Right renal pelvis (tissue), 4 donors: ENCODE measurements around the gene TNFAIP8L2. TPM values are rescaled to one million over a fixed set of nuclear protein-coding genes. Genes with fewer than 3 reads are reported as not detected.

Experiments
- DNase-seq, 4 donors: peaks; one replicate each; pipeline ENCODE4 v3.0.0-alpha.2; 2013; ENCODE audit warnings: low read depth in 4 of 4, low spot score in 3 of 4, missing footprints in 1 of 4
- polyA plus RNA-seq, 4 donors: library from polyadenylated mRNA; unstranded; fragments of 120-200 nt; gene quantifications; one replicate each; pipeline ENCODE4 v1.2.1, GENCODE V29; 2013; ENCODE audit not compliant: insufficient read length in 4 of 4

TNFAIP8L2 gene
- polyA plus RNA-seq, result 1 to 10 TPM; 1.2 to 1.7 (median 1.4) TPM

- DNase-seq, result no peak
Observed at GRCh38 chr1:151156515-151156819, at the start of gene TNFAIP8L2. TSS of gene TNFAIP8L2 (plus strand) at chr1:151156649. CDS start at chr1:151158698, 2,049 bp downstream.

GRCh38 chr1:151106894-151107293 lies 49.6 kb upstream of the TNFAIP8L2 start:
- DNase-seq, result no peak

GRCh38 chr1:151108331-151108730 lies 48.1 kb upstream of the TNFAIP8L2 start:
- DNase-seq, result no peak

- no peak for DNase-seq
Observed at GRCh38 chr1:151113877-151114276, 42.6 kb upstream of the TNFAIP8L2 start.

GRCh38 chr1:151124763-151125403 lies 31.6 kb upstream of the TNFAIP8L2 start:
- DNase-seq, result no peak

GRCh38 chr1:151128800-151129199 lies 27.6 kb upstream of the TNFAIP8L2 start:
- no peak for DNase-seq

GRCh38 chr1:151130987-151131586 lies 25.4 kb upstream of the TNFAIP8L2 start:
- DNase-seq, result peak; percentile 74 to 88 (median 85)

GRCh38 chr1:151131701-151132334 lies 24.6 kb upstream of the TNFAIP8L2 start:
- no peak for DNase-seq

- DNase-seq, result no peak
Observed at GRCh38 chr1:151132335-151133017, 24.0 kb upstream of the TNFAIP8L2 start.

GRCh38 chr1:151133018-151133806 lies 23.2 kb upstream of the TNFAIP8L2 start:
- DNase-seq, result no peak

- DNase-seq, result no peak
Observed at GRCh38 chr1:151134396-151134795, 22.1 kb upstream of the TNFAIP8L2 start.

GRCh38 chr1:151134991-151135390 lies 21.5 kb upstream of the TNFAIP8L2 start:
- DNase-seq, result no peak

- DNase-seq, result no peak
Observed at GRCh38 chr1:151135433-151136385, 20.7 kb upstream of the TNFAIP8L2 start.

- DNase-seq, result no peak
Observed at GRCh38 chr1:151137789-151138188, 18.7 kb upstream of the TNFAIP8L2 start.

GRCh38 chr1:151142411-151143056 lies 13.9 kb upstream of the TNFAIP8L2 start:
- no peak for DNase-seq

GRCh38 chr1:151143057-151143435 lies 13.4 kb upstream of the TNFAIP8L2 start:
- DNase-seq, result no peak

- no peak for DNase-seq
Observed at GRCh38 chr1:151143986-151144385, 12.5 kb upstream of the TNFAIP8L2 start.

GRCh38 chr1:151144474-151145303 lies 11.8 kb upstream of the TNFAIP8L2 start:
- no peak for DNase-seq
